Measurements from ENCODE around the gene ACRBP.

Gene ACRBP

GRCh38 chr12:6608592-6609281 lies 38.5 kb downstream of the ACRBP start:
- Histone ChIP-seq H3K27ac (peak overlapping the region; percentile 94), H3K36me3 (peaks cover 3% of the 10 kb centered on the region), H3K27me3 (no peaks in the 10 kb centered on the region), H3K4me3 (ENCODE audit: low read depth in 1 of 2, low read length in 1 of 2) (no peak overlapping the region), H3K4me1 (ENCODE audit: control insufficient read depth in 1 of 2, insufficient read depth in 1 of 2, low read depth in 1 of 2, low read length in 1 of 2) (peaks cover 41 to 42% of the 10 kb centered on the region in 2 experiments), H3K9me3 (no peaks in the 10 kb centered on the region)
- TF ChIP-seq CTCF (IDR thresholded peaks at IDR 0.05): no peak

GRCh38 chr12:6607751-6608591 lies 39.3 kb downstream of the ACRBP start:
- no peaks in the 10 kb centered on the region for H3K27me3 ChIP-seq
- TF ChIP-seq CTCF (IDR thresholded peaks at IDR 0.05): no peak
- H3K27ac ChIP-seq: peak overlapping the region; percentile 94
- peaks cover 5% of the 10 kb centered on the region for H3K36me3 ChIP-seq
- no peaks in the 10 kb centered on the region for H3K9me3 ChIP-seq
- H3K4me3 ChIP-seq (ENCODE audit: low read depth in 1 of 2, low read length in 1 of 2): no peak overlapping the region
- peaks cover 41 to 43% of the 10 kb centered on the region in 2 experiments for H3K4me1 ChIP-seq (ENCODE audit: control insufficient read depth in 1 of 2, insufficient read depth in 1 of 2, low read depth in 1 of 2, low read length in 1 of 2)

- peaks cover 33 to 35% of the 10 kb centered on the region in 2 experiments for H3K4me1 ChIP-seq (ENCODE audit: control insufficient read depth in 1 of 2, insufficient read depth in 1 of 2, low read depth in 1 of 2, low read length in 1 of 2)
- peak; percentile 24 for TF ChIP-seq CTCF (IDR thresholded peaks at IDR 0.05)
- H3K4me3 ChIP-seq (ENCODE audit: low read depth in 1 of 2, low read length in 1 of 2): peak overlapping the region; percentile 72 to 87
- H3K27ac ChIP-seq: peak overlapping the region; percentile 94
- peaks cover 17% of the 10 kb centered on the region for H3K36me3 ChIP-seq
- no peaks in the 10 kb centered on the region for H3K27me3 ChIP-seq
- H3K9me3 ChIP-seq: no peaks in the 10 kb centered on the region
These were observed 40.7 kb downstream of the ACRBP start for GRCh38 chr12:6606331-6607131.

GRCh38 chr12:6605421-6606330 lies 41.6 kb downstream of the ACRBP start:
- Histone ChIP-seq H3K36me3 (peaks cover 25% of the 10 kb centered on the region), H3K27ac (peak overlapping the region; percentile 94), H3K27me3 (no peaks in the 10 kb centered on the region), H3K9me3 (no peaks in the 10 kb centered on the region), H3K4me1 (ENCODE audit: control insufficient read depth in 1 of 2, insufficient read depth in 1 of 2, low read depth in 1 of 2, low read length in 1 of 2) (peaks cover 33 to 35% of the 10 kb centered on the region in 2 experiments), H3K4me3 (ENCODE audit: low read depth in 1 of 2, low read length in 1 of 2) (peak overlapping the region; percentile 72 to 87)
- TF ChIP-seq CTCF (IDR thresholded peaks at IDR 0.05): no peak
